ENCODE measurements around the gene NRIP2.
"Not testable (repeated sequence)": the region's sequence is repeated elsewhere in the genome, so short reads cannot be mapped to it uniquely, and the experiment has no call there.

The NRIP2 gene

DNA sequence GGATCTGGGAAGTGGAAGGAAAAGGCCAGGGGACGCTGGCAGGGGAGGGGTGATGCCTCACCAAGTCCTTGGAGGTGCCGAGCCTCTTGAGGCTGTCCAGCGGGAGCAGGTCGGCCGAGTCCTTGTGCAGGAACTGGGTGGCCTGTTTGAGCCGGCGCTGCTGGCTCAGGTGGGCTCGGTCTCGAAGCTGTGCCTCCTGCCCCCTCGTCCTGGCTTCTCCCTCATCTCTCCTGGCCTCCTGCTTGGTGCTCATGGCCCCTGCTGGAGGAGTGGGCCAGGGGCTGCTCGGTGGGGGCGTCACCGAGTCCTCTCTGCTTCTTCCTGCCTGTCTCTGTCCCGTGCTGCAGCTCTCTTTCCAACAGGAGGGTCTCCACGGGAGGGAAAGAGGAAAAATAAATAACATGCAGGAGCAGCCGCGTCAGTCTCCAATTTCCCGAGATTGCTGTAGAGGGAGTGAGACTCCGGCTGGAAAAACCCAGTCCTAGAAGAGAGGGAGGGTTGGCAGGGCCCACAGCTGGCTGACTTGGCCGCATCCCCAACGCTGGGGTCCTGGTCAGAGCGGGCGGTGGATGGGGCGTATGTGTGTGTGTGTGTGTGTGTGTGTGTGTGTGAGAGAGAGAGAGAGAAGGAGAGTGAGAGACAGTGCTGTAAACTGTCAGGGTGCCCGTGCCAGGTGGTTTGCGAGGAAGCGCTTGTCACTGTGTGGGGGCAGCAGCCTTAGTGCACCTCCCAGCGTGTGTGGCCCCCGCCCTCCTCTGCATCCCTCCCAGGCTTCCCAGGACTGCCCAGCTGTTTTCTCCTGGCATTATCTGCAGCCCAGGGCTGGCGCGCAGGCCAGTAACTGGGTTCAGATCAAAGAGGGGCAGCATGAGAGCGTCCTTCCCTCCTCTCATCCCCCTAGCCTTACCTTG is at the start of gene NRIP2:
NRIP2 (minus strand) TSS at position 455 of the 911 bp plus-strand sequence; CDS start at position 403, 52 bp downstream.
- peak; percentile 86 for DNase-seq

DNA sequence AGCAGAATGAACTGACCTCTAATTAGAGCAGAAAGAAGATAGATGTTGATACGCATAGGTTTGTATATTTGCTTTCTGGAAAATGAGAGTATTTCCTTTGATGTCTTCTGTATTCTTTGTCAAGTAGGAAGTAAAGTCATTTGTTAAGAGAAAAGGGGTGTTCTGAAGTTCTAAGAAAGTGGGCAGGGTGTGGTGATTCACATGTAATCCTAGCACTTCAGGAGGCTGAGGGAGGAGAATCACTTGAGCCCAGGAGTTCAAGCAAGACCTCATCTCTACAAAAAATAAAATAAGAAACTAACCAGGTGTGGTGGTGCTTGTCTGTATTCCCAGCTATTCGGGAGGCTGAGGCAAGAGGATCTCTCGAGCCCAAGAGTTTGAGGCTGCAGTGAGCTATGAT is 45.0 kb upstream of the NRIP2 start:
- DNase-seq: no peak

DNA sequence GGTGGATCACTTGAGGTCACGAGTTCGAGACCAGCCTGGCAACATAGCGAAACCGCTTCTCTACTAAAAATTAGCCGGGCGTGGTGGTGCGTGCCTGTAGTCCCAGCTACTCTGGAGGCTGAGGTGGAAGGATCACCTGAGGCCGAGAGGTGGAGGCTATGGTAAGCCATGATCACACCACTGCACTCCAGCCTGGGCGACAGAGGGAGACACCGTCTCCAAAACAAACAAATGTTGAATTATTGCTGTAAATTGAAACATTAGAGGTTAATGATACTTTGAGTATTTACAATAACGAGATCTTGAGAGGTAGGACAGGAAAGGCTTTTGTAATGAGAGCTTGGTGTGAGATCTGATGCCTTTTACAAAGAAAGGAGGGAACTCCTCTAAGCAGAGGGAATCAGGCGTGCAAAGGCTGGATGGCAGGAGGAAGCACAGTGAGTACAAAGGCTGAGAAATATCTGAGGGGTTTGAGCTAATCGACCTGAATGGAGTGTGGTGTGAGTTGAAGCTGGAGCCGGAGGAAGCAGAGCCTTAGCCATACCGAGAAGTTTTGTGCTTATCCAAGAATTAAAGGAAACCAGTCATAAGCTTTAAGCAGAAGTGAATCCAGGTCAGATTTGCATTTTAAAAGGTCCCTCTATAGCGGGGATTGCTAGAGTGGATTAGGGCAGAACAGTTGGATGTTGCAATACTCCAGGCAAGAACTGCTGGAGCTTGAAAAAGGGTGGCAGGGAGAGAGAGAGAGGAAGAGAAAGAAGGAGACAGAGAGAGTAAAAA is 43.3 kb upstream of the NRIP2 start:
- no peak for DNase-seq

GRCh38 chr12:2877047-2877952 is 42.5 kb upstream of the NRIP2 start, which contains the start of the genes FOXM1 and RHNO1:
TSS of gene FOXM1 (minus strand) at chr12:2877174. CDS start at chr12:2874478, 2,696 bp downstream.
TSS of gene RHNO1 (plus strand) at chr12:2877223. CDS start at chr12:2885367, 8,144 bp downstream.
- DNase-seq: peak; percentile 94

- DNase-seq: no peak
Observed at GRCh38 chr12:2876431-2877046, 41.7 kb upstream of the NRIP2 start.

GRCh38 chr12:2868986-2869632 is 34.3 kb upstream of the NRIP2 start:
- not testable (repeated sequence) for DNase-seq

DNA sequence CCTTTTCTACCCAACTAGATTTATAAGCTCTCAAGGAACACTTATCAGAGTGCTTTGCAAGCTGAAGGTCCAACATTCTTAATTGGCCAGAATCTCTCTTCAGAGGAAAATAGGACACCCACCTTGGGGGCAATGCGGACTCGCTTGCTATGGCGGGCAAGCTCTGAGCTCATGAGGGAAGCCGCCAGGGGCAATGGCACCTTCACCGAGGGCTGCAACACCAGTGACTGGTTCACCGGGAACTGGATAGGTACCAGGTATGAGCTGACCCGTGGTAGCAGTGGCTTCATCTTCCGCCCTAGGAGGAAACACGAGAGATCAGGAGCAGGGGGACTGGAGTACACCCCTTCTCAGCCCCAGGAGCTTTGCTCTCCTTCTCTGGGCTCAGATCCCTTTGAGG is 29.4 kb upstream of the NRIP2 start:
- no peak for DNase-seq

DNA sequence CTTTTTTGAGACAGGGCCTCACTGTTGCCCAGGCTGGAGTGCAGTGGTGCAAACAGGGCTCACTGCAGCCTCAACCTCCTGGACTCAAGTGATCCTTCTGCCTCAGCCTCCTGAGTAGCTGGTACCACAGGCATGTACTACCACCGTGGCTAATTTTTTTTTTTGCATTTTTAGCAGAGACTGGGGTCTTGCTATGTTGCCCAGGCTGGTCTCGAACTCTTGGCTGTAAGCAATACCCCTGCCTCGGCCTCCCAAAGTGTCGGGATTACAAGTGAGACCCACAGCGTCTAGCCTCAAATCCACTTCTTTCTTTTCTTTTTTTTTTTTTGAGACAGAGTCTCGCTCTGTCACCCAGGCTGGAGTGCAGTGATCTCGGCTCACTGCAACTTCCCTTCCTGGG is 28.6 kb upstream of the NRIP2 start:
- DNase-seq: not testable (repeated sequence)

DNA sequence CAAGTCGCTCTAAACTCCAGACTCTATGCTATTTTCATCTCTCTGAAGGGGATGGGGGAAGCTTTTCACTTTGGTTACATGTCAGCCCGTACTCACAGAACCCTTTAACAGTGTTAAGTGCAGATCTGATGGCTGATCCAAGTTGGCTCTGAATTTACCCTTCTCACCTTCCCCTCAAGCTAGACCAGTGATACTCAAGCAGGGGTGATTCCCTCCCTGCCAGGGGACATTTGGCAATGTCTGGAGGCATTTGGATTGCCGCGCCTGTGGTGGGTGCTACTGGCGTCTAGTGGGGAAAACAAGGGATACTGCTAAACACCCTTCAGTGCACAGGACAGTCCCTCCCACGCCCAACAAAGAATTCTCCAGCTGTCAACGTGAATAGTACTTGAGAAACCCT is 28.0 kb upstream of the NRIP2 start:
- no peak for DNase-seq

- DNase-seq: no peak
Observed at GRCh38 chr12:2860170-2860569, 25.3 kb upstream of the NRIP2 start.

DNA sequence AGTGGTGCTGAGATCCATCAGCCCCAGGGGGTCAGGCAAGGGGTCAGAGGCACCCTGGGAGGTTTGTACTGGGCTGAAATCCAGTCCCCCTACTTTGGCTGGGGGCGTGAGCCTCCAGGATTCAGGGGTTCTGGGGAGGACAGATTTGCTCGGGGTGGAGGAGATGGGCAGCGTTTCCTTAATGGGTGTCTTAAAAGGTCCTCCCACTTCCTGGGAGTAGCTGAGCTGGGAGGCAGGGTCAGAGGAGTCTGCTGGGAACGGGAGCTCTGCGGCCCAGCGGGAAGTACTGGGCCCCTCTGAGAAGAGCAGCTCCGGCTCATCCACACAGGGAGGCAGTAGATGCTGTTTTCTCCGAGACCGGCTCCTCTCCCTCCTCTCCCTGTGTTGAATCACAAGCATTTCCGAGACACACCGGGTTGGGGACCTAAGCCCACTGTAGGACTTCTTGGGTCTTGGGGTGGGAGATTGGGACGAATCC is 24.1 kb upstream of the NRIP2 start:
- DNase-seq: no peak

- no peak for DNase-seq
Observed at GRCh38 chr12:2858334-2858733, 23.5 kb upstream of the NRIP2 start.

GRCh38 chr12:2857576-2857975 is 22.7 kb upstream of the NRIP2 start:
- DNase-seq: no peak

GRCh38 chr12:2857021-2857431 is 22.2 kb upstream of the NRIP2 start, which contains the start of gene TEX52:
TSS of gene TEX52 (minus strand) at chr12:2857039. CDS start at chr12:2857026, 13 bp downstream.
- no peak for DNase-seq

DNA sequence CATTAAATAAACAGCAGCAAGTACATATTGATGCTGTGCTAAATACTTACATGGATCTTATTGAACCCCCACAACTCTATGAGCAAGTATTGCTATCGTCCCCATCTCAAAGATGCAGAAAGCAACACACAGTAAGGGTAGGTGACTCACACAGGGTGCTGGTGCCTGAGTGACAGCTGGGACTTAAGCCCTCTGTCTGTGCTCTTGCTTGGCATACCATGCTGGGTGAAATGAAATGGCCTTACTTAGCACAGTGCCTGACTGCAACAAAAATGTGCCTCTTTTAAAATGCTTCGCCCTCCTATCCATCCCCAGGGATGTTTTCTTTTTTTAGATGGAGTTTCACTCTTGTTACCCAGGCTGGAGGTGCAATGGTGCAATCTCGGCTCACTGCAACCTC is 21.2 kb upstream of the NRIP2 start:
- no peak for DNase-seq

GRCh38 chr12:2855546-2855945 is 20.7 kb upstream of the NRIP2 start:
- DNase-seq: no peak

GRCh38 chr12:2854669-2855453 is 20.0 kb upstream of the NRIP2 start:
- no peak for DNase-seq

DNA sequence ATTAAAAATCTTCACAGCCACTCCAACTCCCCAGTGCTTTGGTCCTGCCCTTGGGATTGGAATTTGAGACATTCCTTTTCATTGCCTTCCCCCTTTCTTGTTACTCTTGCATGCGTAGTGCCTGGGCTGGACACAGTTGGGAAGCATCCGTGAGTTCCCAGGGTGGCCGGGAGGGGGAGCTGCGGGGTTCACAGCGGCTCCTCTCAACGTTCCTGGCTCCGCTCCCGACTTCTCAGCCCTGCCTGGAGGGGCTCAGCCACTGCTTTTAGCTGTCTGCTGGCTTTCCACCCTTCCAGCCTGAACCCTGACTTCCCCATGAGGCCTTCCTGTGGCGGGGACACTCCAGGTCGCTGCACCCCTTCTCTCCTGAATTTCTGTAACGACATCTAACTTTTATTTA is 18.8 kb upstream of the NRIP2 start:
- peak; percentile 89 for DNase-seq

DNA sequence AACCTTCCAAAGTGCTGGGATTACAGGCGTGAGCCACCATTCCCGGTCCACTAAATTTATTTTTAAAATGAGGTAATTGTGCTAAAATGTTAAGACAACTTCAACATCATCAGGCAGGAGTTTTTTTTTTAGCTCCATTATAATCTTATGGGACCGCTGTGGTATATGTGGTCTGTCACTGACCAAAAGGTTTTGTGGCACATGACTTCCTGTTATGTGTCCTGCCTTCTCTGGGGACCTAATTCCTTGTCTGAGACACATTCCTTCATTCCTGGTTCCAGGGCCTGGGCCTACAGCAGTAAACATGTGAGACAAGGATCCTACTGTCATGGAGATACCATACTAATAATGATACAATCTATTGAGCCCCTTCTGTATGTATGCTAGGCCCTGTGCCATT is 17.1 kb upstream of the NRIP2 start:
- no peak for DNase-seq

DNA sequence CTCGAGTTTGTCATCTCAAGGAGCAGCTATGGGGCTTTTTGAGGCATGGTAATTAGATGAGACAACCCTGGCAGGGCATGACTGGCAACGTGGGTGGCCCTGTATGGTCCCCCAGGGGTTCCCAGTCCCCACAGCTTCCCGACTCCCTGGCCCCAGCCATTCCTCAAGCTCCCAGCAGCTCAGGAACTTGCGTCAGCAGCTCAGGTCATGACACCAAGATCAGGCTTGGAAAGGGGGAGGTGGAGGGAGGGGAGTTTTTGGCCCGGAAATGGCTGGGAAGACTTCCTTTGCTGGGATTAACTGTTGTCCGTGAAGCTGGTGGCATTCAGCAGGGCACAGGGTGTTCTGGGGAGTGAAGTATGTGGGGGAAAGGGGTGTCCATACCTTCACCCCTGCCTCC is 10.4 kb upstream of the NRIP2 start:
- DNase-seq: no peak
